DND-41 (cell line): ENCODE measurements around the gene PTPN7.

ENCODE experiments used
- ATAC-seq: fragments of 200-7000 bp; cut with Tn5 transposase; 3 replicates; pipeline ENCODE4 v1.9.1; 2021; ENCODE audit warnings: low read depth; ENCODE audit not compliant: insufficient read depth
- DNase-seq: peaks from one replicate; pipeline ENCODE4 v3.0.0-alpha.2; 2020
- H2AFZ ChIP-seq: 2 replicates; pipeline ENCODE4 v1.6.0; 2012; ENCODE audit warnings: low read depth, low read length
- H3K27ac ChIP-seq: 2 replicates; pipeline ENCODE4 v1.5.1; 2012; ENCODE audit warnings: low read length, inconsistent platforms
- H3K27me3 ChIP-seq: fragments of 200-600 bp; sonication (generic); 2 replicates; pipeline ENCODE4 v1.6.0; 2012; ENCODE audit warnings: low read length, mild to moderate bottlenecking, inconsistent platforms; ENCODE audit not compliant: insufficient read depth, poor library complexity
- H3K36me3 ChIP-seq: 2 replicates; pipeline ENCODE4 v1.5.1; 2012; ENCODE audit warnings: low read length, inconsistent platforms; ENCODE audit not compliant: insufficient read depth
- H3K4me1 ChIP-seq: 2 replicates; pipeline ENCODE4 v1.5.1; 2012; ENCODE audit warnings: mild to moderate bottlenecking, low read length; ENCODE audit not compliant: insufficient read depth
- H3K4me2 ChIP-seq: 2 replicates; pipeline ENCODE4 v1.6.0; 2012; ENCODE audit warnings: mild to moderate bottlenecking, moderate library complexity, low read length, inconsistent platforms; ENCODE audit not compliant: insufficient read depth
- H3K4me3 ChIP-seq, 2 experiments: fragments of 200-600 bp in 1 of 2; shearing (Covaris generic) in 1 of 2; 2 replicates each; pipeline ENCODE4 v1.5.1; 2012 to 2016; ENCODE audit warnings: inconsistent platforms in 2 of 2, low read length in 2 of 2, mild to moderate bottlenecking in 2 of 2, low read depth in 1 of 2, moderate library complexity in 1 of 2
- H3K79me2 ChIP-seq: 2 replicates; pipeline ENCODE4 v1.6.0; 2012; ENCODE audit warnings: low read length, inconsistent platforms; ENCODE audit not compliant: insufficient read depth
- H3K9ac ChIP-seq: 2 replicates; pipeline ENCODE4 v1.6.0; 2012; ENCODE audit warnings: low read depth, mild to moderate bottlenecking, inconsistent platforms, low read length, moderate library complexity
- H3K9me3 ChIP-seq: 2 replicates; pipeline ENCODE4 v1.5.1; 2012; ENCODE audit warnings: low read length, moderate library complexity, mild to moderate bottlenecking, inconsistent platforms; ENCODE audit not compliant: insufficient read depth, severe bottlenecking
- H4K20me1 ChIP-seq: 2 replicates; pipeline ENCODE4 v1.6.0; 2012; ENCODE audit warnings: low read length; ENCODE audit not compliant: insufficient read depth
- CTCF ChIP-seq: IDR thresholded peaks from 2 replicates; pipeline ENCODE4 v1.5.1; 2012; ENCODE audit warnings: borderline replicate concordance, low read length, moderate library complexity, mild to moderate bottlenecking; ENCODE audit not compliant: poor library complexity, severe bottlenecking; ENCODE audit errors: extremely low read depth
- EZH2 ChIP-seq: IDR thresholded peaks from 3 replicates; pipeline ENCODE4 v1.6.1; 2012; ENCODE audit warnings: borderline replicate concordance, low read depth, mild to moderate bottlenecking, moderate library complexity, low read length, inconsistent platforms; ENCODE audit not compliant: severe bottlenecking

Gene PTPN7

DNA sequence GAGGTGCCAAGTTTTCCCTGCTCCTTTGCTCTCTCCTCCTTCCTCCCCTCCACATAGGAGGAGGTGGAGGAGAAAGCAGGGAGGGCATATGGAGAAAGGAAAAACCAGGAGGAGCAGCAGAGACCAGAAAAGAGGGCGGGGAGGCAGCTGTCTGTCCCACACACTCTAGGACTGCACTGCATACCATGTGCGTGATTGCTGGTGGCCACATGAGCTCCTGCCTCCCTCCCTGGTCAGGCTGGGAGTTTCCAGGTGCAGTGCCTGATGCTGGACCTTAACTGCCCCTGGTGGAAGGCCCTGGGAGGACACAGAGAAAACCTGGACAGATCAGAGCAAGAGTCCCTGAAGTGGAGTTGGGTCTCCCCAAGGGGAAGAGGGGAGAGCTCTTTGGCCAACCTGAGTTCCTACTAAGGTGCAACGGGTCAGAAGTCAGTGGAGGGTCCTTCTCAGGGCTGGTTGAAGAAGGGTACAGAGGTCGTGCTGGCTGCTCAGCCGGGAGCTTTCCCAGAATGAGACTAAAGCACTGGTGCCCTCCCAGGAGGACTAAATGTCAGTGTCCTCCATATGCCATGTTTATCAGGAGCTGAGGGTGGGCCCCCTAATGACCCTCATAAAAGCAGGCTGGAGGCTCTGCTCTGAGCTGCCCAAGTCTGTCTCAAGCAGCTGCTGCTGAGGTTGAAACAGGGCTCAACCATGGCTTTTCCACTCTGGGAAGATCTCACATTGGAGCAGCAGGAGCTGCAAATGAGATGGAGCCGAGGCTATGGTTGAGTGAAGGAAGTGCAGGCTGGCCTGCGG lies 29.7 kb upstream of the PTPN7 start:
- H3K4me2 ChIP-seq, result no peak overlapping the region
- no peaks in the 10 kb centered on the region for H3K79me2 ChIP-seq
- H4K20me1 ChIP-seq, result 0 out of 2 replicates have a peak, but pooled peaks cover 4% of the 10 kb centered on the region
- TF ChIP-seq EZH2 (no peak), CTCF (no peak)
- H3K27ac ChIP-seq, result no peak overlapping the region
- H3K27me3 ChIP-seq, result peaks cover 4% of the 10 kb centered on the region
- no peak overlapping the region for H3K9ac ChIP-seq
- H3K4me1 ChIP-seq, result 0 out of 2 replicates have a peak, but pooled peaks cover 3% of the 10 kb centered on the region
- DNase-seq (no peak), ATAC-seq (no peak)
- no peaks in the 10 kb centered on the region for H3K9me3 ChIP-seq
- H3K4me3 ChIP-seq, result no peak overlapping the region
- H3K36me3 ChIP-seq, result no peaks in the 10 kb centered on the region
- H2AFZ ChIP-seq, result no peak overlapping the region

GRCh38 chr1:202189001-202189790 lies 28.8 kb upstream of the PTPN7 start:
- ATAC-seq (peak; percentile 88), DNase-seq (peak; percentile 82)
- H3K27ac ChIP-seq, result no peak overlapping the region

DNA sequence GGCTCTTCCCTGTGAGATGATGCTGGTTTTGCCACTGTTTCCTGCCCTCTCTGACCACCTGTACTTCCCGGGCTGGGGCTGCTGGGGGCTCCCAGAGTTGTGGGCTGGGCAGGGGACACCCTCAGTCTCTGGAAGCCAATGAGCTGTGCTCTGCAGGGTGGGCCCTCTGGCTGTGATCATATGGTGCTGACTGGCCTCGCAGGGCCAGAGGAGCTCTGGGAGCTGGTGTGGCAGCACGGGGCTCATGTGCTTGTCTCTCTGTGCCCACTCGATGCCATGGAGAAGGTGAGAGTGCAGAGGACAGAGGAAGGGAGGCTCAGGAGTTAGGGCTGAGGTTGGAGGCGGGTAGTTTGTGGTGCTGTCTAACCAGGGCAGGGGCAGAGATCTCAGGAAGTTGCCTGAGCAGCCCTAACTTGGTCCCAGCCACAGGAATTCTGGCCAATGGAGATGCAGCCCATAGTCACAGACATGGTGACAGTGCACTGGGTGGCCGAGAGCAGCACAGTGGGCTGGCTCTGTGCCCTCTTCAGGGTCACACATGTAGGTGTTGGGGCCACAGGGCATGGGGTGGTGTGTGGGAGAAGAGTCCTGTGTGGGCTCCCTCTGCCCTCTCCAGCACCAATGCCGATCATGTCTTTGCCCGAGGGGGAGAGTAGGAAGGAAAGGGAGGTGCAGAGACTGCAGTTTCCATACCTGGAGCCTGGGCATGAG lies 27.4 kb upstream of the PTPN7 start:
- ATAC-seq (no peak), DNase-seq (no peak)
- Histone ChIP-seq H3K27me3 (no peaks in the 10 kb centered on the region), H3K9me3 (no peaks in the 10 kb centered on the region), H2AFZ (no peak overlapping the region), H3K79me2 (no peaks in the 10 kb centered on the region), H3K36me3 (no peaks in the 10 kb centered on the region), H3K4me2 (no peak overlapping the region), H3K4me1 (0 out of 2 replicates have a peak, but pooled peaks cover 2% of the 10 kb centered on the region), H3K27ac (no peak overlapping the region), H4K20me1 (peaks cover 3% of the 10 kb centered on the region; the same call in 1 of the 2 replicates), H3K9ac (no peak overlapping the region), H3K4me3 (no peak overlapping the region)
- TF ChIP-seq CTCF (no peak), EZH2 (no peak)

More at GRCh38 chr1:202189001-202189790, 28.8 kb upstream of the PTPN7 start:
- Histone ChIP-seq H3K4me1 (0 out of 2 replicates have a peak, but pooled peaks cover 5% of the 10 kb centered on the region), H3K36me3 (no peaks in the 10 kb centered on the region), H3K9me3 (no peaks in the 10 kb centered on the region), H3K4me3 (no peak overlapping the region), H2AFZ (no peak overlapping the region), H3K79me2 (no peaks in the 10 kb centered on the region), H3K27me3 (peaks cover 4% of the 10 kb centered on the region), H3K4me2 (no peak overlapping the region), H4K20me1 (peaks cover 7% of the 10 kb centered on the region; the same call in 1 of the 2 replicates), H3K9ac (no peak overlapping the region)
- TF ChIP-seq CTCF (peak; percentile 74), EZH2 (no peak)
